Stromal cell of bone marrow (primary cell): ENCODE measurements around the gene FFAR3.
A peak's percentile ranks its signal among the peaks of the same experiment; 100 is the strongest.

Experiments
- DNase-seq: peaks from one replicate; pipeline ENCODE4 v3.0.0-alpha.2; 2012; ENCODE audit warnings: low read depth

Gene FFAR3

GRCh38 chr19:35403116-35403760, 45.0 kb downstream of the FFAR3 start:
- DNase-seq = no peak

GRCh38 chr19:35404879-35405622, 46.8 kb downstream of the FFAR3 start:
- DNase-seq = peak; percentile 85

- DNase-seq = no peak
These were observed 49.4 kb downstream of the FFAR3 start for GRCh38 chr19:35407619-35408018.

GRCh38 chr19:35408284-35409171, 50.3 kb downstream of the FFAR3 start:
- DNase-seq = no peak

GRCh38 chr19:35409191-35409590, 50.9 kb downstream of the FFAR3 start:
- no peak for DNase-seq
